ENCODE results near the gene GOLGA6L7.
"Not testable (repeated sequence)": the region's sequence is repeated elsewhere in the genome, so short reads cannot be mapped to it uniquely, and the experiment has no call there.

DNA sequence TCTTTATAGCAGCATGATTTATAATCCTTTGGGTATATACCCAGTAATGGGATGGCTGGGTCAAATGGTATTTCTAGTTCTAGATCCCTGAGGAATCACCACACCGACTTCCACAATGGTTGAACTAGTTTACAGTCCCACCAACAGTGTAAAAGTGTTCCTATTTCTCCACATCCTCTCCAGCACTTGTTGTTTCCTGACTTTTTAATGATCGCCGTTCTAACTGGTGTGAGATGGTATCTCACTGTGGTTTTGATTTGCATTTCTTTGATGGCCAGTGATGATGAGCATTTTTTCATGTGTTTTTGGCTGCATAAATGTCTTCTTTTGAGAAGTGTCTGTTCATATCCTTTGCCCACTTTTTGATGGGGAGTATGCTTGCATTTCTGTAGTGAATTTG is 30.3 kb downstream of the GOLGA6L7 start:
- not testable (repeated sequence) for TF ChIP-seq POLR2A (IDR thresholded peaks at IDR 0.05; ENCODE audit: low read depth); POLR2AphosphoS5 (IDR thresholded peaks at IDR 0.05); EP300 (IDR thresholded peaks at IDR 0.05)
- TF ChIP-seq, protein P1, sequence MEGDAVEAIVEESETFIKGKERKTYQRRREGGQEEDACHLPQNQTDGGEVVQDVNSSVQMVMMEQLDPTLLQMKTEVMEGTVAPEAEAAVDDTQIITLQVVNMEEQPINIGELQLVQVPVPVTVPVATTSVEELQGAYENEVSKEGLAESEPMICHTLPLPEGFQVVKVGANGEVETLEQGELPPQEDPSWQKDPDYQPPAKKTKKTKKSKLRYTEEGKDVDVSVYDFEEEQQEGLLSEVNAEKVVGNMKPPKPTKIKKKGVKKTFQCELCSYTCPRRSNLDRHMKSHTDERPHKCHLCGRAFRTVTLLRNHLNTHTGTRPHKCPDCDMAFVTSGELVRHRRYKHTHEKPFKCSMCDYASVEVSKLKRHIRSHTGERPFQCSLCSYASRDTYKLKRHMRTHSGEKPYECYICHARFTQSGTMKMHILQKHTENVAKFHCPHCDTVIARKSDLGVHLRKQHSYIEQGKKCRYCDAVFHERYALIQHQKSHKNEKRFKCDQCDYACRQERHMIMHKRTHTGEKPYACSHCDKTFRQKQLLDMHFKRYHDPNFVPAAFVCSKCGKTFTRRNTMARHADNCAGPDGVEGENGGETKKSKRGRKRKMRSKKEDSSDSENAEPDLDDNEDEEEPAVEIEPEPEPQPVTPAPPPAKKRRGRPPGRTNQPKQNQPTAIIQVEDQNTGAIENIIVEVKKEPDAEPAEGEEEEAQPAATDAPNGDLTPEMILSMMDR (IDR thresholded peaks at IDR 0.05): not testable (repeated sequence)

All from esophagus muscularis mucosa (tissue), 4 donors.